AG08395 (cell line): Measurements from ENCODE around the gene ITGA3.

Experiments
- DNase-seq: peaks from one replicate; pipeline ENCODE4 v3.0.0; 2012; ENCODE audit warnings: mixed read lengths, low spot score

Gene ITGA3

GRCh38 chr17:50055426-50056216 lies at the start of gene ITGA3:
TSS of gene ITGA3 (plus strand) at chr17:50056110. CDS start at chr17:50056440, 330 bp downstream.
- DNase-seq, result peak; percentile 82

- no peak for DNase-seq
These were observed 46.6 kb upstream of the ITGA3 start for GRCh38 chr17:50009282-50009681.

- DNase-seq, result no peak
These were observed 42.8 kb upstream of the ITGA3 start for GRCh38 chr17:50013079-50013478.

DNA sequence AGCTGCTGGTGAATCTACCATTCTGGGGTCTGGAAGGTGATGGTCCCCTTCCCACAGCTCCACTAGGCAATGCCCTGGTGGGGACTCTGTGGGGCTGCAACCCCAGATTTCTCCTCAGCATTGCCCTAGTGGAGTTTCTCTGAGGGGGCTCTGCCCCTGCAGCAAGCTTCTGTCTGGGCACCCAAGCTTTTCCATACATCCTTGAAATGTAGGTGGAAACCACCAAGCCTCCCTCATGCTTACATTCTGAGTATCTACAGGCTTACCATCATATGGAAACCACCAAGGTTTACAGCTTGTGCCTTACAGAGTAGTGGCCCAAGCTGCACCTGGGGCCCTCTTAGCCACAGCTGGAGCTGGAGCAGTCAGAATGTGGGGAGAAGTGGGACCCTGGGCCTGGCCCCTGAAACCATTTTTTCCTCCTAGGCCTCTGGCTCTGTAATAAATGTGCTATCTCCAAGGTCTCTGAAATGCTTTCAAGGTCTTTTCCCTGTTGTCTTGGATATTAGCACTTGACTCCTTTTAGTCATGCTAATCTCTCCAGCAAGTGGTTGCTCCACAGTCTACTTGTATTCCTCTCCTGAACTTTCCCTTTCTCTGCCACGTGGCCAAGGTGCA lies 41.3 kb upstream of the ITGA3 start:
- no peak for DNase-seq

DNA sequence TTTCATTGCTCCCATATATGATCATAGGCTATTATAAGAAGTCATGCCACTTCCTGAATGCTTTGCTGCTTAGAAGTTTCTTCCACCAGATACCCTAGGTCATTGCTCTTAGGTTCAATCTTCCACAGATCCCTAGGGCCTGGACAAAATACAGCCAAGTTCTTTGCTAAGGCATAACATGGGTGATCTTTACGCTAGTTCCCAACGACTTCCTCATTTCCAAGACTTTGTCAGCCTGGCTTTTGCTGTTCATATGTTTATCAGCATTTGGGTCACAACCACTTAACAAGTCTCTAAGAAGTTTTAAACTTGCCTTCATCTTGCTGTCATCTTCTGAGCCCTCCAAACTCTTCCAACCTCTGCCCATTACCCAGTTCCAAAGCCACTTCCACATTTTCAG lies 40.8 kb upstream of the ITGA3 start:
- DNase-seq, result no peak

- no peak for DNase-seq
These were observed 37.0 kb upstream of the ITGA3 start for GRCh38 chr17:50018909-50019308.

DNA sequence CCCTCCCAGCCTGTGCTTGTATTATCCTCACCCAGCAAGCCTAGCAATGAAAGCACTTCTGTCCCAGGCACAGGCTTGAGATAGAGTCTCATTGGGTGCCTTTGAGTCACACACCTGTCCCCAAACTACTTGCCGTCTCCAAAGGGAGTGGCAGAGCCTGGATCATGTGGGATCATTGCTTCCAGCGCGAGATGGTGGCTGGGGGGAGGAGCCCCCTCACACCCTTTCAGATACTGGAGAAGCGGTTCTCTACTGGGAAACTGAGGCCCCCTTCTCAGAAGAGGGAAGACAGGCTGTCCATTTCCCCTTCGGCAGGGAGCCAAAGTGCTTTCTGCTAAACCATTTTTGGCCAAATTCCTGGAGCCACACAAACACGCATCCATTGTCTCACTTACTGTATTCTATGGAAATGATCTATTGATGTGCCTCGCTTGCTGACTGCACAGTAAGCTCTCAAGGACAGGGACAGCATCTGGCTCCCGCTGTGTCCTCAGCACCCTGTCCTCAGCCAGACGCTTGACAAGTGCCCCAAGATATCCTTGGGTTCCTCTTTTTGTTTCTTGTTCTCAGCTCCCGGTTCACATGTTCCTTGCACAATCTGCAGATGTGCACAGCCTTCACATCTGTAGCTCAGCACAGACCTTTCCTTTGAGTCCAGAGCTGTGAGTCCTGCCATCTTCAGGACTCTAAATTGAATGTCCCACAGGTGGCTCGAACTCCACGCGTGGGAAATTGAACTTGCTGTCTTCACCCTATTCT lies 34.9 kb upstream of the ITGA3 start:
- no peak for DNase-seq

GRCh38 chr17:50021681-50022370 lies 34.1 kb upstream of the ITGA3 start:
- DNase-seq, result no peak

GRCh38 chr17:50022463-50023130 lies 33.3 kb upstream of the ITGA3 start:
- no peak for DNase-seq

GRCh38 chr17:50023520-50023919 lies 32.4 kb upstream of the ITGA3 start:
- DNase-seq, result no peak

GRCh38 chr17:50024808-50025207 lies 31.1 kb upstream of the ITGA3 start:
- no peak for DNase-seq

DNA sequence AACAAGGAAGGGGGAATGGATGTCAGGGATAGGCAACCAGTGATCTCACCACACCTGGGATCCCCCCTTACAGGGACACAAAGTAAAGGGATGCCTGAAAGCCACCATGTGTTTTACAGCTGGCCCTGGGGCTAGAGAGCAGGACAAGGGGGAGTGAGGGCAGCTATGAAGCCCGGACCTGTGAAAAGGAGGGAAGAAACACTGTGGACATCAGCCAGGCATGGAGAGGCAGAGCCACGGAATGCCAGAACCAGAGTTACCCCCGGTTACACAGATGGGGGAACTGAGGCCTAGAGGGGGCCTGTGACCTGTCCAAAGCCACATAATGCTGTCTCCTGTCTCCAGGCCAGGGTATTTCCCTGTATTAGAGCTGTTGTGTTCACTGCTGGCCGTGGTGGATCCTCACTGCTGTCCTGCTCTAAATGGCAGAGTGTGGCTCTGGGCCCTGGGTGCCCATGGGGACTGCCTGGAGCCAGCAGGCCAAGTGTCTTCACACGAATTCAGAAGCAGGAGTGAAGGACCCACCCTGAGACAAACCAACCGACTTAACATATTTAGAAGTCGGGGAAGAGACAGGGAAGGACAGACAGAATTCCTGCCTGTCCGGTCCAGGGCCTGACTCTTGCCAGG lies 29.7 kb upstream of the ITGA3 start:
- no peak for DNase-seq

- peak; percentile 87 for DNase-seq
These were observed 29.1 kb upstream of the ITGA3 start for GRCh38 chr17:50026837-50027171.

DNA sequence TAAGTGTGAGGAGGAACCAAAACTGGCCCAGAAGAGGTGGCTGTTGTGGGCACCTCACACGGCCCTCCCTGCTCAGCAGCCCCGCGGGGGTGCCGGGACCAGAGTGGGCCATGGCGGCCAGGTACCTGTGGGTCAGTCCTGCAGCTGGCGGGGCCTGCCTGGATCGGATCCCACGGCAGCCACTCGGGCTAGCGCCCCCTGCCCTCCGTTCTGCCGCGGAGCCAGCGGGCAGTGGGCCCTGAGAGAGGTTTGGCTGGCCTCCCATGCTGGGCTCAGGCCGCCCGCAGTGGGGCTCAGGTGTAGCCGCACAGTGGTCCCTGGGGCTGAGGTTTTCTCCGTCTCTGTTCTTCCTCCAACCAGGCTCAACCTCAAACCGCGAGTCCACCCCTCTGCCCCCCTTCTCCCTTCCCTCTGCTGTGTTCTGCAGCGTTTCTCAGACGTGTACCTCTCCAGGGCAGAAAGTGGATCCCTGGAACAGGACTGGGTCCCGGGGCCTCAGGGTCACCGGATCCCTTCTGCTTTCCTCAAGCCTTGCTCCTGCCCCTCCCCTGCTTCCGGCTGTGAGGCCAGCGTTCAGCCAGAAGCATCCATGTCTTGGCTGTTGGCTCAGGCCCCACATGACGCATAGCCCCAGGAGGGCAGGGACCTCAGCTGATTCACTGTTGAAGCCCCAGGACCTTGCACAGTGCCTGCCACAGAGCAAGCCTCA lies 28.6 kb upstream of the ITGA3 start:
- DNase-seq, result peak; percentile 95

GRCh38 chr17:50027881-50028735 lies 27.8 kb upstream of the ITGA3 start:
- DNase-seq, result peak; percentile 73

DNA sequence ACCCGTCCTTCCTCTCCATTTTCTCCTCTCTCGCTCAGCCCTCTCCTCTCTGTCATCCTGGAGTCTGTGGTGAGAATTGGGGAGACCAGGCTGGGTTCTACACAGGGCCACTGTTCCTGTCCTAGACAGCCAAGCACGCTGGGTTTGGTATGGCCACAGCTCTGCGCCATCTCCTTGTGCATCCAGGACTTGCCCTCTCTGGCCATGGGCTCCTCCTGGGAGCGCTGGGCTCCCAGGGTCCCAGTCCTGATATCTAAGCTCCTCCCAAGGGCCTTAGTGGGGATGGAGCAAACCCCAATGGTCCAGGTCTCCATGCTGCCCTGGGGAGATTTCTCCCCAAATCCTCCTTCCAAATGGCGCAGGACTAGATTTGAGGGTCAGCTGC lies 27.2 kb upstream of the ITGA3 start:
- no peak for DNase-seq

GRCh38 chr17:50029185-50029584 lies 26.7 kb upstream of the ITGA3 start:
- no peak for DNase-seq

DNA sequence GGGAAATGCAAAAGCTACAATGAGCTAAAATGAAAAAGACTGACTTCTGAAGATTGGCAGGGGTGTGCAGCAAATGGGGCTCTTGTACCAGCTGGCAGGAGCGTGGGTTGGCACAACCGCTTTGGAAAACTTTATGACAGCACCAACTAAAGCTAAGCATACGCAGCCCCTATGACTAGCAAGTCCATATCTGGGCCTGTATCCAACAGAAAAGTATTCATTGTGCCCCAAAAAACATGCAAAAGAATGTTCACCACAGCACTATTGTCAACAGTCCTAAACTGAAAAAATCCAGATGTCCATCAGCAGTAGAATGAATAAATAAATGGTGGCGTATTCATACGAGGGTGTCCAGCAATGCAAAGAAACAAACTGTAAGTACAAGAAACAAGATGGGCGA lies 22.6 kb upstream of the ITGA3 start:
- peak; percentile 64 for DNase-seq

- no peak for DNase-seq
These were observed 21.2 kb upstream of the ITGA3 start for GRCh38 chr17:50034498-50035364.
